ENCODE measurements around the gene TIPARP. TPM values are rescaled to one million over a fixed set of nuclear protein-coding genes. Genes with fewer than 3 reads are reported as not detected.

Gene TIPARP
- total and polyA plus RNA-seq, 4 donors: 4.4 to 13.6 (median 8.8) TPM

- no peak for TF ChIP-seq RAD21 (IDR thresholded peaks at IDR 0.05)
- no peak overlapping the region for H3K27ac ChIP-seq (ENCODE audit: low read depth in 1 of 2, low read length in 2 of 2)
- peaks cover 5 to 19% (median 11%) of the 10 kb centered on the region in 4 donors for H3K4me1 ChIP-seq (ENCODE audit: control insufficient read depth in 4 of 4, insufficient read depth in 4 of 4, low read length in 3 of 4)
- H3K9ac ChIP-seq (ENCODE audit: low read depth in 1 of 2, low read length in 2 of 2): no peak overlapping the region
- no peaks in the 10 kb centered on the region for H3K27me3 ChIP-seq (ENCODE audit: control insufficient read depth in 4 of 4, insufficient read depth in 4 of 4, low read length in 3 of 4)
- H3K36me3 ChIP-seq (ENCODE audit: control insufficient read depth in 4 of 4, insufficient read depth in 3 of 4, low read depth in 1 of 4, low read length in 3 of 4): no peaks in the 10 kb centered on the region
- WGBS: 81% methylated on average over 8 of the region's 8 CpGs
- no peaks in the 10 kb centered on the region for H3K9me3 ChIP-seq (ENCODE audit: control insufficient read depth in 4 of 4, low read length in 3 of 4)
- H3K4me3 ChIP-seq (ENCODE audit: low read depth in 1 of 3, low read length in 3 of 3): no peak overlapping the region
- no peak for DNase-seq (ENCODE audit: low spot score)
These were observed 10.2 kb upstream of the TIPARP start for GRCh38 chr3:156664011-156664830.

- H3K4me3 ChIP-seq (ENCODE audit: low read depth in 1 of 3, low read length in 3 of 3): no peak overlapping the region
- H3K4me1 ChIP-seq (ENCODE audit: control insufficient read depth in 4 of 4, insufficient read depth in 4 of 4, low read length in 3 of 4): peaks cover 5 to 19% (median 11%) of the 10 kb centered on the region in 4 donors
- no peaks in the 10 kb centered on the region for H3K27me3 ChIP-seq (ENCODE audit: control insufficient read depth in 4 of 4, insufficient read depth in 4 of 4, low read length in 3 of 4)
- H3K27ac ChIP-seq (ENCODE audit: low read depth in 1 of 2, low read length in 2 of 2): peak overlapping the region in 1 of 2 donors; percentile 34
- H3K9ac ChIP-seq (ENCODE audit: low read depth in 1 of 2, low read length in 2 of 2): no peak overlapping the region
- no peak for DNase-seq (ENCODE audit: low spot score)
- TF ChIP-seq HNF4G (IDR thresholded peaks at IDR 0.05) (no peak), TAF1 (conservative IDR thresholded peaks at IDR 0.05) (no peak), FOXA2 (IDR thresholded peaks at IDR 0.05) (no peak), REST (IDR thresholded peaks at IDR 0.05) (no peak), RAD21 (IDR thresholded peaks at IDR 0.05) (no peak), YY1 (IDR thresholded peaks at IDR 0.05) (no peak), MAX (IDR thresholded peaks at IDR 0.05) (no peak), JUND (IDR thresholded peaks at IDR 0.05) (no peak), CTCF (IDR thresholded peaks at IDR 0.05; ENCODE audit: low read depth, low read length, missing input control) (no peak), RXRA (IDR thresholded peaks at IDR 0.05) (no peak)
- H3K9me3 ChIP-seq (ENCODE audit: control insufficient read depth in 4 of 4, low read length in 3 of 4): no peaks in the 10 kb centered on the region
- H3K36me3 ChIP-seq (ENCODE audit: control insufficient read depth in 4 of 4, insufficient read depth in 3 of 4, low read depth in 1 of 4, low read length in 3 of 4): no peaks in the 10 kb centered on the region
These were observed 9.6 kb upstream of the TIPARP start for GRCh38 chr3:156664831-156665178.

- Histone ChIP-seq H3K4me3 (ENCODE audit: low read depth in 1 of 3, low read length in 3 of 3) (no peak overlapping the region), H3K27ac (ENCODE audit: low read depth in 1 of 2, low read length in 2 of 2) (peak overlapping the region; percentile 47 to 55), H3K27me3 (ENCODE audit: control insufficient read depth in 4 of 4, insufficient read depth in 4 of 4, low read length in 3 of 4) (no peaks in the 10 kb centered on the region), H3K36me3 (ENCODE audit: control insufficient read depth in 4 of 4, insufficient read depth in 3 of 4, low read depth in 1 of 4, low read length in 3 of 4) (no peaks in the 10 kb centered on the region), H3K9me3 (ENCODE audit: control insufficient read depth in 4 of 4, low read length in 3 of 4) (no peaks in the 10 kb centered on the region), H3K4me1 (ENCODE audit: control insufficient read depth in 4 of 4, insufficient read depth in 4 of 4, low read length in 3 of 4) (peaks cover 5 to 19% (median 11%) of the 10 kb centered on the region in 4 donors), H3K9ac (ENCODE audit: low read depth in 1 of 2, low read length in 2 of 2) (no peak overlapping the region)
- TF ChIP-seq RAD21 (IDR thresholded peaks at IDR 0.05) (peak in 1 of 2 donors; percentile 14), NR2F2 (IDR thresholded peaks at IDR 0.05) (peak; percentile 86), HNF4A (conservative IDR thresholded peaks at IDR 0.05) (peak; percentile 27 to 29), GABPA (IDR thresholded peaks at IDR 0.05 in 1 of 2, conservative IDR thresholded peaks at IDR 0.05 in 1 of 2) (peak; percentile 17 to 52), REST (IDR thresholded peaks at IDR 0.05) (no peak), ATF3 (IDR thresholded peaks at IDR 0.05) (no peak), RXRA (IDR thresholded peaks at IDR 0.05) (peak; percentile 54 to 55), SP1 (IDR thresholded peaks at IDR 0.05) (peak; percentile 9), YY1 (IDR thresholded peaks at IDR 0.05) (no peak)
- 27% methylated on average over 2 of the region's 2 CpGs for WGBS
- DNase-seq (ENCODE audit: low spot score): no peak
These were observed 9.1 kb upstream of the TIPARP start for GRCh38 chr3:156665291-156665690.
